GM20431 (cell line): ENCODE data around the gene MGST3.
"Not testable (repeated sequence)": the region's sequence is repeated elsewhere in the genome, so short reads cannot be mapped to it uniquely, and the experiment has no call there.

ENCODE experiments used
- in situ Hi-C: fragments of 300-500 bp; cut with MseI, MboI; formaldehyde crosslinking; loops from one replicate; pipeline ENCODE4 v1.15.0; 2020; ENCODE audit warnings: low sequenced_read_pairs; ENCODE audit not compliant: unreplicated experiment

Gene MGST3

GRCh38 chr1:165688046-165688445 lies 57.0 kb downstream of the MGST3 start:
- in situ Hi-C loops: no loop called here

- in situ Hi-C loops: no loop called here
Measured at GRCh38 chr1:165695031-165695430, 64.0 kb downstream of the MGST3 start.

- in situ Hi-C loops: no loop called here
Measured at GRCh38 chr1:165696625-165697100, 65.6 kb downstream of the MGST3 start.

GRCh38 chr1:165697491-165697880 lies 66.5 kb downstream of the MGST3 start:
- in situ Hi-C loops: no loop called here

- in situ Hi-C loops: no loop called here
Measured at GRCh38 chr1:165697881-165698760, 67.1 kb downstream of the MGST3 start, which contains the start of gene ALDH9A1. TSS of gene ALDH9A1 (minus strand) at chr1:165698562. CDS start at chr1:165698558, 4 bp downstream.

GRCh38 chr1:165698761-165699052 lies 67.7 kb downstream of the MGST3 start:
- in situ Hi-C loops: no loop called here

- in situ Hi-C loops: no loop called here
Measured at GRCh38 chr1:165699577-165699976, 68.5 kb downstream of the MGST3 start.

GRCh38 chr1:165701922-165702321 lies 70.9 kb downstream of the MGST3 start:
- in situ Hi-C loops: not testable (repeated sequence)

- in situ Hi-C loops: no loop called here
Measured at GRCh38 chr1:165703648-165704047, 72.6 kb downstream of the MGST3 start.
